Fibroblast of lung (primary cell): ENCODE data around the gene APH1B. TPM values are rescaled to one million over a fixed set of nuclear protein-coding genes. Genes with fewer than 3 reads are reported as not detected.

Source experiments
- DNase-seq, 2 donors: peaks; one replicate each; pipeline versions ENCODE4 v3.0.0 to v3.0.0-alpha.2; 2010; ENCODE audit warnings: low read depth in 2 of 2
- H2AFZ ChIP-seq: 2 replicates; pipeline ENCODE4 v1.5.1; 2012; ENCODE audit warnings: low read length, control low read depth, inconsistent platforms
- H3K27ac ChIP-seq: 2 replicates; pipeline ENCODE4 v1.5.1; 2011; ENCODE audit warnings: low read length, control low read depth; ENCODE audit not compliant: insufficient read depth
- H3K27me3 ChIP-seq: 2 replicates; pipeline ENCODE4 v1.5.1; 2011; ENCODE audit warnings: mild to moderate bottlenecking, low read length; ENCODE audit not compliant: control insufficient read depth, insufficient read depth
- H3K36me3 ChIP-seq: 2 replicates; pipeline ENCODE4 v1.5.1; 2011; ENCODE audit warnings: low read length; ENCODE audit not compliant: control insufficient read depth, insufficient read depth
- H3K4me1 ChIP-seq: 2 replicates; pipeline ENCODE4 v1.5.1; 2011; ENCODE audit warnings: low read length; ENCODE audit not compliant: control insufficient read depth, insufficient read depth; ENCODE audit errors: extremely low read depth
- H3K4me2 ChIP-seq: 2 replicates; pipeline ENCODE4 v1.5.1; 2011; ENCODE audit warnings: low read length, control low read depth; ENCODE audit not compliant: insufficient read depth; ENCODE audit errors: extremely low read depth
- H3K4me3 ChIP-seq, 4 experiments: fragments of 200-600 bp in 1 of 4; sonication (generic) in 1 of 4; replicated peaks in 1 of 4; 2 replicates each; pipeline ENCODE4 v1.5.1; 2011 to 2016; ENCODE audit warnings: low read length in 4 of 4, low read depth in 3 of 4, mild to moderate bottlenecking in 3 of 4, control low read depth in 2 of 4, inconsistent platforms in 1 of 4, mixed read lengths in 1 of 4; ENCODE audit not compliant: insufficient read depth in 1 of 4; ENCODE audit errors: control extremely low read depth in 1 of 4
- H3K79me2 ChIP-seq: 2 replicates; pipeline ENCODE4 v1.5.1; 2012; ENCODE audit warnings: mild to moderate bottlenecking, low read length, inconsistent platforms; ENCODE audit not compliant: control insufficient read depth, insufficient read depth
- H3K9ac ChIP-seq: 2 replicates; pipeline ENCODE4 v1.5.1; 2011; ENCODE audit warnings: mild to moderate bottlenecking, low read length, control low read depth; ENCODE audit not compliant: insufficient read depth
- H3K9me3 ChIP-seq: 2 replicates; pipeline ENCODE4 v1.5.1; 2012; ENCODE audit warnings: low read depth, low read length; ENCODE audit not compliant: control insufficient read depth, insufficient read depth
- H4K20me1 ChIP-seq: 2 replicates; pipeline ENCODE4 v1.5.1; 2011; ENCODE audit warnings: low read length; ENCODE audit not compliant: control insufficient read depth, insufficient read depth; ENCODE audit errors: extremely low read depth
- EZH2 ChIP-seq: IDR thresholded peaks from 2 replicates; pipeline ENCODE4 v1.5.1; 2012; ENCODE audit warnings: low read length, control low read depth, mild to moderate bottlenecking; ENCODE audit errors: missing control alignments
- polyA plus RNA-seq, 2 donors: library from polyadenylated mRNA; depleted of rRNA in 1 of 2; stranded (reverse) in 1 of 2; unstranded in 1 of 2; fragments of >200 nt; gene quantifications; 2 replicates each; pipeline ENCODE4 v1.2.1, GENCODE V29; 2011 to 2012; ENCODE audit warnings: missing spikeins in 1 of 2
- total RNA-seq: library from RNA; depleted of rRNA; stranded (reverse); fragments of >200 nt; gene quantifications from 2 replicates; pipeline ENCODE4 v1.2.1, GENCODE V29; 2014
- TF ChIP-seq, protein P1 (sequence below), 2 donors: IDR thresholded peaks in 1 of 2; conservative IDR thresholded peaks in 1 of 2; 1 replicate in 1 of 2; 2 replicates in 1 of 2; pipeline ENCODE4 v1.5.1; 2011 to 2012; ENCODE audit warnings: low read length in 2 of 2, control low read depth in 1 of 2, inconsistent platforms in 1 of 2, low read depth in 1 of 2, mild to moderate bottlenecking in 1 of 2

The APH1B gene
- total and polyA plus RNA-seq, 2 donors (not counting 1 experiment from before 2014, with no cell fraction given), result 23.5 to 32.2 TPM

DNA sequence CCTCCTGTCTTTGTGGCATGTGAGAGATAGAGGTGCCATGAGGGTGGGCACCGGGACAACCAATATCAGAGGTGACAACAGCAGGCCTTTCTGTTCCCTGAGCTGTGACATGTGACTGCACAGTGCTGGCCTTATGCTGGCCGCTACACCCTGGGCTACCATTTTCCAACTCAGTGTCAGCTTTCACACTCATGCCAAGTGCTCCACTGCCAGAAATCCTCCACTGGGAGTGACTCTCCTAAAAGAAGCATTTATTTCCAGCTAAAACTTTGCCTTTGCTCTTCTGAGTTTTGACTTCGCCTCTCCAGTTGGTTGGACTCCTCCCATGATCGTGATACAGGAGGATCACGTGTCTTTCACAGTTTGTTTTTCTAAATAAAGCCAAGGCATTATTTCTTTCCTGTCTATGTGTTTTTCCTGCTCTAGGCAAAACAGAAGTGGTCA is 72.8 kb downstream of the APH1B start:
- H2AFZ ChIP-seq, result no peak overlapping the region
- no peaks in the 10 kb centered on the region for H3K36me3 ChIP-seq
- peaks cover 14% of the 10 kb centered on the region for H3K4me1 ChIP-seq
- H3K9me3 ChIP-seq, result no peaks in the 10 kb centered on the region
- TF ChIP-seq EZH2, result no peak
- TF ChIP-seq, protein P1, sequence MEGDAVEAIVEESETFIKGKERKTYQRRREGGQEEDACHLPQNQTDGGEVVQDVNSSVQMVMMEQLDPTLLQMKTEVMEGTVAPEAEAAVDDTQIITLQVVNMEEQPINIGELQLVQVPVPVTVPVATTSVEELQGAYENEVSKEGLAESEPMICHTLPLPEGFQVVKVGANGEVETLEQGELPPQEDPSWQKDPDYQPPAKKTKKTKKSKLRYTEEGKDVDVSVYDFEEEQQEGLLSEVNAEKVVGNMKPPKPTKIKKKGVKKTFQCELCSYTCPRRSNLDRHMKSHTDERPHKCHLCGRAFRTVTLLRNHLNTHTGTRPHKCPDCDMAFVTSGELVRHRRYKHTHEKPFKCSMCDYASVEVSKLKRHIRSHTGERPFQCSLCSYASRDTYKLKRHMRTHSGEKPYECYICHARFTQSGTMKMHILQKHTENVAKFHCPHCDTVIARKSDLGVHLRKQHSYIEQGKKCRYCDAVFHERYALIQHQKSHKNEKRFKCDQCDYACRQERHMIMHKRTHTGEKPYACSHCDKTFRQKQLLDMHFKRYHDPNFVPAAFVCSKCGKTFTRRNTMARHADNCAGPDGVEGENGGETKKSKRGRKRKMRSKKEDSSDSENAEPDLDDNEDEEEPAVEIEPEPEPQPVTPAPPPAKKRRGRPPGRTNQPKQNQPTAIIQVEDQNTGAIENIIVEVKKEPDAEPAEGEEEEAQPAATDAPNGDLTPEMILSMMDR (conservative IDR thresholded peaks at IDR 0.05 in 1 of 2, IDR thresholded peaks at IDR 0.05 in 1 of 2; ENCODE audit: low read depth in 1 of 2, low read length in 2 of 2), result no peak
- no peaks in the 10 kb centered on the region for H4K20me1 ChIP-seq
- no peaks in the 10 kb centered on the region for H3K27me3 ChIP-seq
- no peak overlapping the region for H3K9ac ChIP-seq
- H3K4me3 ChIP-seq, result no peak overlapping the region
- no peak overlapping the region for H3K4me2 ChIP-seq
- no peak overlapping the region for H3K27ac ChIP-seq
- DNase-seq, result peak in 1 of 2 donors; percentile 39
- no peaks in the 10 kb centered on the region for H3K79me2 ChIP-seq

- H3K4me3 ChIP-seq, result no peak overlapping the region
- H3K4me1 ChIP-seq, result peaks cover 14% of the 10 kb centered on the region
- no peaks in the 10 kb centered on the region for H3K36me3 ChIP-seq
- no peak overlapping the region for H3K9ac ChIP-seq
- DNase-seq, result no peak
- H3K4me2 ChIP-seq, result no peak overlapping the region
- H3K79me2 ChIP-seq, result no peaks in the 10 kb centered on the region
- H4K20me1 ChIP-seq, result no peaks in the 10 kb centered on the region
- no peaks in the 10 kb centered on the region for H3K27me3 ChIP-seq
- TF ChIP-seq, protein P1 (conservative IDR thresholded peaks at IDR 0.05 in 1 of 2, IDR thresholded peaks at IDR 0.05 in 1 of 2; ENCODE audit: low read depth in 1 of 2, low read length in 2 of 2), result no peak
- TF ChIP-seq EZH2, result no peak
- no peak overlapping the region for H3K27ac ChIP-seq
- H2AFZ ChIP-seq, result no peak overlapping the region
- H3K9me3 ChIP-seq, result no peaks in the 10 kb centered on the region
Measured at GRCh38 chr15:63351170-63351569, 73.8 kb downstream of the APH1B start.

- H3K79me2 ChIP-seq, result no peaks in the 10 kb centered on the region
- no peaks in the 10 kb centered on the region for H3K9me3 ChIP-seq
- H4K20me1 ChIP-seq, result no peaks in the 10 kb centered on the region
- no peak for TF ChIP-seq EZH2
- TF ChIP-seq, protein P1 (conservative IDR thresholded peaks at IDR 0.05 in 1 of 2, IDR thresholded peaks at IDR 0.05 in 1 of 2; ENCODE audit: low read depth in 1 of 2, low read length in 2 of 2), result no peak
- no peak overlapping the region for H3K9ac ChIP-seq
- H3K27ac ChIP-seq, result no peak overlapping the region
- H3K4me1 ChIP-seq, result peaks cover 12% of the 10 kb centered on the region
- no peak overlapping the region for H3K4me2 ChIP-seq
- no peak for DNase-seq
- H3K27me3 ChIP-seq, result no peaks in the 10 kb centered on the region
- no peaks in the 10 kb centered on the region for H3K36me3 ChIP-seq
- H3K4me3 ChIP-seq, result no peak overlapping the region
- H2AFZ ChIP-seq, result no peak overlapping the region
Measured at GRCh38 chr15:63352808-63353207, 75.4 kb downstream of the APH1B start.
